Measurements from ENCODE around the gene SLC12A8. TPM values are rescaled to one million over a fixed set of nuclear protein-coding genes. Genes with fewer than 3 reads are reported as not detected.

SLC12A8 gene
- total and polyA plus RNA-seq, 2 experiments from 2014 or later: 6.9 to 15.9 TPM

GRCh38 chr3:125137358-125138033 lies 75.1 kb downstream of the SLC12A8 start:
- H3K36me3 Mint-ChIP-seq (ENCODE audit: low read depth): peaks cover 4% of the 10 kb centered on the region; the same call in 1 of the 3 replicates
- DNase-seq (ENCODE audit: low spot score): no peak
- Histone ChIP-seq H3K27ac (ENCODE audit: low read depth) (no peak overlapping the region), H3K4me1 (ENCODE audit: insufficient read depth) (peaks cover 8% of the 10 kb centered on the region), H3K27me3 (ENCODE audit: insufficient read depth) (peaks cover 7% of the 10 kb centered on the region), H2AFZ (no peak overlapping the region), H3K4me3 (no peak overlapping the region), H4K20me1 (replicated peaks; ENCODE audit: insufficient read depth) (no peaks in the 10 kb centered on the region), H3K36me3 (ENCODE audit: insufficient read depth) (peaks cover 4% of the 10 kb centered on the region; the same call in 1 of the 2 replicates), H3K79me2 (replicated peaks; ENCODE audit: insufficient read depth) (no peaks in the 10 kb centered on the region), H3F3A (replicated peaks; ENCODE audit: low read depth) (no peaks in the 10 kb centered on the region; the same call in 1 of the 2 replicates), H3K9me2 (ENCODE audit: insufficient read depth) (no peaks in the 10 kb centered on the region), H3K4me2 (no peak overlapping the region)
- H3K9me3 Mint-ChIP-seq: no peaks in the 10 kb centered on the region
- no peak overlapping the region for H3K27ac Mint-ChIP-seq
- peaks cover 18% of the 10 kb centered on the region for H3K27me3 Mint-ChIP-seq (ENCODE audit: insufficient read depth, low read depth, poor library complexity)
- H3K4me1 Mint-ChIP-seq: peaks cover 16% of the 10 kb centered on the region
- TF ChIP-seq STAT1 (IDR thresholded peaks at IDR 0.05; ENCODE audit: unreplicated experiment) (no peak), ZNF331 (CRISPR knock-in tag; IDR thresholded peaks at IDR 0.05; ENCODE audit: low read depth) (no peak), EZH2 (IDR thresholded peaks at IDR 0.05; ENCODE audit: low read depth, unreplicated experiment) (no peak), ETS1 (IDR thresholded peaks at IDR 0.05) (no peak), EZH2phosphoT487 (IDR thresholded peaks at IDR 0.05; ENCODE audit: unreplicated experiment) (no peak), ZNF114 (CRISPR knock-in tag; IDR thresholded peaks at IDR 0.05) (no peak), ZNF462 (CRISPR knock-in tag; IDR thresholded peaks at IDR 0.05) (no peak), NANOG (IDR thresholded peaks at IDR 0.05; ENCODE audit: borderline replicate concordance) (no peak), CREB1 (CRISPR knock-in tag; IDR thresholded peaks at IDR 0.05; ENCODE audit: low read depth) (no peak), POLR2AphosphoS5 (IDR thresholded peaks at IDR 0.05; ENCODE audit: low read depth) (no peak), JUNB (IDR thresholded peaks at IDR 0.05; ENCODE audit: unreplicated experiment) (no peak)
- TF ChIP-seq, protein P1, sequence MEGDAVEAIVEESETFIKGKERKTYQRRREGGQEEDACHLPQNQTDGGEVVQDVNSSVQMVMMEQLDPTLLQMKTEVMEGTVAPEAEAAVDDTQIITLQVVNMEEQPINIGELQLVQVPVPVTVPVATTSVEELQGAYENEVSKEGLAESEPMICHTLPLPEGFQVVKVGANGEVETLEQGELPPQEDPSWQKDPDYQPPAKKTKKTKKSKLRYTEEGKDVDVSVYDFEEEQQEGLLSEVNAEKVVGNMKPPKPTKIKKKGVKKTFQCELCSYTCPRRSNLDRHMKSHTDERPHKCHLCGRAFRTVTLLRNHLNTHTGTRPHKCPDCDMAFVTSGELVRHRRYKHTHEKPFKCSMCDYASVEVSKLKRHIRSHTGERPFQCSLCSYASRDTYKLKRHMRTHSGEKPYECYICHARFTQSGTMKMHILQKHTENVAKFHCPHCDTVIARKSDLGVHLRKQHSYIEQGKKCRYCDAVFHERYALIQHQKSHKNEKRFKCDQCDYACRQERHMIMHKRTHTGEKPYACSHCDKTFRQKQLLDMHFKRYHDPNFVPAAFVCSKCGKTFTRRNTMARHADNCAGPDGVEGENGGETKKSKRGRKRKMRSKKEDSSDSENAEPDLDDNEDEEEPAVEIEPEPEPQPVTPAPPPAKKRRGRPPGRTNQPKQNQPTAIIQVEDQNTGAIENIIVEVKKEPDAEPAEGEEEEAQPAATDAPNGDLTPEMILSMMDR (conservative IDR thresholded peaks at IDR 0.05; ENCODE audit: low read depth in 2 of 2): no peak
- TF ChIP-seq, protein P2, sequence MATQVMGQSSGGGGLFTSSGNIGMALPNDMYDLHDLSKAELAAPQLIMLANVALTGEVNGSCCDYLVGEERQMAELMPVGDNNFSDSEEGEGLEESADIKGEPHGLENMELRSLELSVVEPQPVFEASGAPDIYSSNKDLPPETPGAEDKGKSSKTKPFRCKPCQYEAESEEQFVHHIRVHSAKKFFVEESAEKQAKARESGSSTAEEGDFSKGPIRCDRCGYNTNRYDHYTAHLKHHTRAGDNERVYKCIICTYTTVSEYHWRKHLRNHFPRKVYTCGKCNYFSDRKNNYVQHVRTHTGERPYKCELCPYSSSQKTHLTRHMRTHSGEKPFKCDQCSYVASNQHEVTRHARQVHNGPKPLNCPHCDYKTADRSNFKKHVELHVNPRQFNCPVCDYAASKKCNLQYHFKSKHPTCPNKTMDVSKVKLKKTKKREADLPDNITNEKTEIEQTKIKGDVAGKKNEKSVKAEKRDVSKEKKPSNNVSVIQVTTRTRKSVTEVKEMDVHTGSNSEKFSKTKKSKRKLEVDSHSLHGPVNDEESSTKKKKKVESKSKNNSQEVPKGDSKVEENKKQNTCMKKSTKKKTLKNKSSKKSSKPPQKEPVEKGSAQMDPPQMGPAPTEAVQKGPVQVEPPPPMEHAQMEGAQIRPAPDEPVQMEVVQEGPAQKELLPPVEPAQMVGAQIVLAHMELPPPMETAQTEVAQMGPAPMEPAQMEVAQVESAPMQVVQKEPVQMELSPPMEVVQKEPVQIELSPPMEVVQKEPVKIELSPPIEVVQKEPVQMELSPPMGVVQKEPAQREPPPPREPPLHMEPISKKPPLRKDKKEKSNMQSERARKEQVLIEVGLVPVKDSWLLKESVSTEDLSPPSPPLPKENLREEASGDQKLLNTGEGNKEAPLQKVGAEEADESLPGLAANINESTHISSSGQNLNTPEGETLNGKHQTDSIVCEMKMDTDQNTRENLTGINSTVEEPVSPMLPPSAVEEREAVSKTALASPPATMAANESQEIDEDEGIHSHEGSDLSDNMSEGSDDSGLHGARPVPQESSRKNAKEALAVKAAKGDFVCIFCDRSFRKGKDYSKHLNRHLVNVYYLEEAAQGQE (IDR thresholded peaks at IDR 0.05; ENCODE audit: unreplicated experiment): no peak
- H3K4me3 Mint-ChIP-seq: no peak overlapping the region; the same call in 2 of the 3 replicates
- no peak for ATAC-seq
